GM12892 (cell line): ENCODE results near the gene SCG5.

Source experiments
- DNase-seq: peaks from one replicate; pipeline ENCODE4 v3.0.0; 2011; ENCODE audit not compliant: insufficient read length
- FAIRE-seq: peaks from 2 replicates; lab custom pipeline; 2011; peaks lifted over from hg19 to GRCh38; lab: Jason Lieb, UNC
- POLR2A ChIP-seq: IDR thresholded peaks from 2 replicates; pipeline ENCODE4 v1.6.1; 2011; ENCODE audit warnings: low read depth, low read length, control low read depth
- POLR2AphosphoS5 ChIP-seq: IDR thresholded peaks from 2 replicates; pipeline ENCODE4 v1.6.1; 2011; ENCODE audit warnings: low read depth, low read length, control low read depth
- TAF1 ChIP-seq: IDR thresholded peaks from 2 replicates; pipeline ENCODE4 v1.6.1; 2011; ENCODE audit warnings: low read depth, mild to moderate bottlenecking, control low read depth, low read length, borderline replicate concordance

Gene SCG5

GRCh38 chr15:32735989-32736700, 94.6 kb downstream of the SCG5 start:
- DNase-seq, result no peak
- FAIRE-seq, result no peak
- TF ChIP-seq POLR2AphosphoS5 (no peak), POLR2A (no peak), TAF1 (no peak)

- TF ChIP-seq POLR2AphosphoS5, result no peak
- TF ChIP-seq POLR2A, result no peak
- TF ChIP-seq TAF1, result no peak
- no peak for DNase-seq
- no peak for FAIRE-seq
These were observed 95.2 kb downstream of the SCG5 start for GRCh38 chr15:32736701-32737061.

- no peak for FAIRE-seq
- TF ChIP-seq POLR2AphosphoS5 (no peak), POLR2A (no peak), TAF1 (no peak)
These were observed 95.8 kb downstream of the SCG5 start for GRCh38 chr15:32737304-32737703.

GRCh38 chr15:32738666-32739065, 97.2 kb downstream of the SCG5 start:
- no peak for FAIRE-seq
- TF ChIP-seq TAF1 (no peak), POLR2AphosphoS5 (no peak), POLR2A (no peak)

More at GRCh38 chr15:32737304-32737703, 95.8 kb downstream of the SCG5 start:
- no peak for DNase-seq

GRCh38 chr15:32739522-32740063, 98.1 kb downstream of the SCG5 start:
- TF ChIP-seq POLR2A (no peak), TAF1 (no peak), POLR2AphosphoS5 (no peak)
- no peak for DNase-seq
- no peak for FAIRE-seq

More at GRCh38 chr15:32738666-32739065, 97.2 kb downstream of the SCG5 start:
- no peak for DNase-seq

GRCh38 chr15:32743411-32744140, 102.1 kb downstream of the SCG5 start:
- FAIRE-seq (no peak), DNase-seq (no peak)
- TF ChIP-seq POLR2AphosphoS5 (no peak), TAF1 (no peak), POLR2A (no peak)

- TF ChIP-seq POLR2AphosphoS5, result no peak
- no peak for TF ChIP-seq TAF1
- no peak for TF ChIP-seq POLR2A
- no peak for FAIRE-seq
- DNase-seq, result no peak
These were observed 104.8 kb downstream of the SCG5 start for GRCh38 chr15:32746116-32746857.
